ENCODE results near the gene NIN. TPM values are rescaled to one million over a fixed set of nuclear protein-coding genes. Genes with fewer than 3 reads are reported as not detected.

The NIN gene
- total RNA-seq, 5 donors from 2014 or later (not counting 1 experiment from before 2014, with no cell fraction given) = 92.8 to 141 (median 106) TPM

DNA sequence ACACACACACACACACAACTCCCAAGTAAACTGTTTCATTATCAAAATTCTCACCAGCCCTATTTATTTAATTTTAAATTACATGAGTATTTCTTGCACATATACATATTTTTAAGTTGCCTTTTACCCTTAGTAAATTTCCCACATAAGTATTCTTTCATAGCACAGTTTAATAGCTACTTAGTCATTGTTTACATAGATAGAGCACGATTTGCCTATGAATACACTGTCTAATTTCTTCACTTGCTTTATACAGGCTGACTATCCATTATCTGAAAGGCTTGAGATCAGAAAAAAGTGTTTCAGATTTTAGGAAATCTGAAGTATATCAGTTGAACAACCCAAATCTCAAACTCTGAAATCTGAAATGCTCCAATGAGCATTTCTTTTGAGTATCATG lies 30.9 kb downstream of the NIN start:
- ATAC-seq (replicated peaks in 1 of 4) = no peak
- Histone ChIP-seq H3K27ac (ENCODE audit: low read length) (no peak overlapping the region), H3K27me3 (replicated peaks in 1 of 2; ENCODE audit: control insufficient read depth in 2 of 2, extremely low read depth in 1 of 2, insufficient read depth in 2 of 2, low read length in 1 of 2) (no peaks in the 10 kb centered on the region), H3K9me3 (no peaks in the 10 kb centered on the region), H3K4me1 (ENCODE audit: control insufficient read depth in 1 of 2, extremely low read depth in 1 of 2, insufficient read depth in 2 of 2, low read length in 2 of 2) (peaks cover 2 to 23% of the 10 kb centered on the region in 2 experiments), H3K36me3 (ENCODE audit: control insufficient read depth in 2 of 2, extremely low read depth in 1 of 2, insufficient read depth in 1 of 2, low read length in 1 of 2) (peaks cover 9 to 37% of the 10 kb centered on the region in 2 donors), H3K4me3 (ENCODE audit: control insufficient read depth in 1 of 2, extremely low read depth in 1 of 2, low read length in 1 of 2) (no peak overlapping the region)
- no CpG with 5 or more reads among the region's 1 CpG for WGBS (ENCODE audit: insufficient coverage)
- CTCF ChIA-PET = interaction anchor here in 1 of 2 donors (0.9 kb wide), 1 partner anchor 32 kb away, joined by 4 read pairs; no protein-coding TSS in a partner anchor
- H3K9me3 Mint-ChIP-seq = no peaks in the 10 kb centered on the region
- POLR2A ChIA-PET = interaction anchor here (0.5 to 0.6 kb wide), 3 partner anchors 9 to 127 kb away, joined by 3 read pairs; no protein-coding TSS in a partner anchor
- no peak overlapping the region for H3K27ac Mint-ChIP-seq
- H3K36me3 Mint-ChIP-seq = peaks cover 48% of the 10 kb centered on the region
- H3K4me3 Mint-ChIP-seq = no peak overlapping the region
- H3K4me1 Mint-ChIP-seq = peaks cover 52 to 62% (median 56%) of the 10 kb centered on the region in 3 donors
- no peaks in the 10 kb centered on the region for H3K27me3 Mint-ChIP-seq
- no peak for DNase-seq

DNA sequence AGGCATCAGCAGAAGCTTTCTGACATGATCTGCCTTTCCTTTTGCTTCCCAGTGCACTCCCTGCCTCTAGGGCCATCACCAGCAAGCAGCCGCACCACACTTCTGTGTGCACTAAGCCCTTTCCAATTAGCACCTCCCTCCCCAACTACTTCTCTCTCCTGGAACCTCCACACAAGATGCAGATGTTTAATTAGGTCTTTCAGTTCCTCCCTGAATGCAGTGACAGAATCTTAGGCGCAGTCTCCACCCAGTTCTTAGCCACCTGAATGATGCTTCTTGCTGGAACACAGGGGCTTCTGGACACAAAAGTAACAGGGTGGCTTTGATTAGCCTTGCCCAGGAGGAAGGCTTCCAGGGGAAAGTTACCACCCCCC lies 32.9 kb downstream of the NIN start:
- Histone ChIP-seq H3K9me3 (no peaks in the 10 kb centered on the region), H3K27ac (ENCODE audit: low read length) (no peak overlapping the region), H3K27me3 (replicated peaks in 1 of 2; ENCODE audit: control insufficient read depth in 2 of 2, extremely low read depth in 1 of 2, insufficient read depth in 2 of 2, low read length in 1 of 2) (no peaks in the 10 kb centered on the region), H3K4me3 (ENCODE audit: control insufficient read depth in 1 of 2, extremely low read depth in 1 of 2, low read length in 1 of 2) (no peak overlapping the region), H3K36me3 (ENCODE audit: control insufficient read depth in 2 of 2, extremely low read depth in 1 of 2, insufficient read depth in 1 of 2, low read length in 1 of 2) (peaks cover 9 to 21% of the 10 kb centered on the region in 2 donors), H3K4me1 (ENCODE audit: control insufficient read depth in 1 of 2, extremely low read depth in 1 of 2, insufficient read depth in 2 of 2, low read length in 2 of 2) (peaks cover 14 to 20% of the 10 kb centered on the region in 2 experiments)
- Mint-ChIP-seq H3K27me3 (no peaks in the 10 kb centered on the region), H3K4me3 (no peak overlapping the region), H3K4me1 (peaks cover 57 to 67% (median 60%) of the 10 kb centered on the region in 3 donors), H3K27ac (peak overlapping the region; percentile 40 to 46), H3K36me3 (peaks cover 29% of the 10 kb centered on the region), H3K9me3 (no peaks in the 10 kb centered on the region)
- POLR2A ChIA-PET = interaction anchor here in 1 of 2 donors (0.6 kb wide), 1 partner anchor 32 kb away, joined by 6 read pairs; no protein-coding TSS in a partner anchor
- CTCF ChIA-PET = no interaction called here
- 100% methylated on average over 2 of the region's 2 CpGs for WGBS (ENCODE audit: insufficient coverage)
- ATAC-seq (replicated peaks in 1 of 4) (no peak), DNase-seq (no peak)

DNA sequence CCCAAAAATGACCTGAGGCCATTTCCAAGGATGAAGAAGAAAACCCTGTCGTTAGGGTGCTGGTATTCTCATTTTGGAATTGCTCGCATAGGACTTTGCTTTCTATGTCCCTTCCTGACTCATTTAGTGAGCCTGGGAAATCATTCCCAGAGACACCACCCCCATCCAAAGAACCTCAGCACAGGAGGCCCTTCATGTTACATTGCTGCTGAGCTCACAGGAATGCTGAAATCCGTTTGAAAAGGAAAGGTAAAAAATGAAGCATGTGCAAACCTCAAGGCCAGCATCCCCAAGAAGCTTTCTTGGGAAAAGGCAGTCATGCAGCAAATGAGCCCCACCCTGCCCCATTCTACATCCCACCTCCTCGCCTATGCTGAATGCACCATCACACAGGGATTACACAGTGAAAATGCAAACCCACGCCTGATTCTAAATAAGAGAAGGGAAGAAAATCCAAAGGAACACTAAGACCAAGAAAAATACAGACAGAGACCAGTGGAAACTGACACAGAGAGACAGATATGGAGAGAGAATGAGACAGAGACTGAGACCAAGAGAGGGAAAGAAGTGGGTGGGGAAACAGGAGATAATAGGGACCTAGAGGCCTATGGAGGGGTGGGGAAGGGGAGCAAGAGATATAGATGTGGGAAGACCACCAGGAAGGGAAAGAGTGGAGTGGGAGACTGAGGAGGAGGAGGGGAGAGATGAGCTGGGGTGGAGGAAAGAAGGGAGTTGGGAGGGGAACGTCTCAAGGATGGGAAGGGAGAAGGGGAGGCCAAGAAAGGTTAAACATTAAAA lies 33.5 kb downstream of the NIN start:
- Mint-ChIP-seq H3K27ac (peak overlapping the region in 1 of 2 donors; percentile 40), H3K27me3 (no peaks in the 10 kb centered on the region), H3K4me1 (peaks cover 63 to 71% (median 64%) of the 10 kb centered on the region in 3 donors), H3K36me3 (peaks cover 29% of the 10 kb centered on the region), H3K4me3 (no peak overlapping the region), H3K9me3 (no peaks in the 10 kb centered on the region)
- ChIA-PET CTCF (interaction anchor here in 1 of 2 donors (1.6 to 2.3 kb wide), 2 partner anchors 15 to 63 kb away, joined by 3 to 7 read pairs; no protein-coding TSS in a partner anchor), POLR2A (interaction anchor here in 1 of 2 donors (0.5 to 0.6 kb wide), 2 partner anchors 23 to 32 kb away, joined by 3 to 6 read pairs; no protein-coding TSS in a partner anchor)
- ATAC-seq (replicated peaks in 1 of 4) (no peak), DNase-seq (no peak)
- whole genome bisulfite sequencing (ENCODE audit: insufficient coverage) = 100% methylated on average over 1 of the region's 6 CpGs
- H3K27ac ChIP-seq (ENCODE audit: low read length) = no peak overlapping the region
- H3K9me3 ChIP-seq = no peaks in the 10 kb centered on the region
- H3K27me3 ChIP-seq (replicated peaks in 1 of 2; ENCODE audit: control insufficient read depth in 2 of 2, extremely low read depth in 1 of 2, insufficient read depth in 2 of 2, low read length in 1 of 2) = no peaks in the 10 kb centered on the region
- H3K36me3 ChIP-seq (ENCODE audit: control insufficient read depth in 2 of 2, extremely low read depth in 1 of 2, insufficient read depth in 1 of 2, low read length in 1 of 2) = peaks cover 9 to 20% of the 10 kb centered on the region in 2 donors
- peaks cover 20 to 26% of the 10 kb centered on the region in 2 experiments for H3K4me1 ChIP-seq (ENCODE audit: control insufficient read depth in 1 of 2, extremely low read depth in 1 of 2, insufficient read depth in 2 of 2, low read length in 2 of 2)
- no peak overlapping the region for H3K4me3 ChIP-seq (ENCODE audit: control insufficient read depth in 1 of 2, extremely low read depth in 1 of 2, low read length in 1 of 2)

DNA sequence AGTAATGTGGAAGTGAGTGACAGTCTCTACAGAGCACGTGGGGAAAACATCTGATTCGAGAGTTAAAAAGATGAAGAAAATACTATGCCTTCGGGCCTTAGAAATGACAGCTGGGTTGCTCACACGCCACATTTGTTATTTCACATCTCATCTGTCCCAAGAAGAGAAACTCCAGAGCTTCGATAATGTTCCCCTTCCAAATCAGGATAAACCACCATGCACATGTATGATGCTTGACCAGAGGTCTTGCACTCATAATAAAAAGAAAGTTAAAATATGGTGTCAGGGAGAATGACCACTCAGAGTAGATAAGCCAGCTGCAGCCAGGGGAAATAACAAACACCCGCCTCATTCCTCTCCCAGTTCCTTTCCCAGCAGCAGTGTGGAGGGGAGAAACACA lies 34.6 kb downstream of the NIN start:
- Histone ChIP-seq H3K27me3 (replicated peaks in 1 of 2; ENCODE audit: control insufficient read depth in 2 of 2, extremely low read depth in 1 of 2, insufficient read depth in 2 of 2, low read length in 1 of 2) (no peaks in the 10 kb centered on the region), H3K4me3 (ENCODE audit: control insufficient read depth in 1 of 2, extremely low read depth in 1 of 2, low read length in 1 of 2) (no peak overlapping the region), H3K9me3 (no peaks in the 10 kb centered on the region), H3K36me3 (ENCODE audit: control insufficient read depth in 2 of 2, extremely low read depth in 1 of 2, insufficient read depth in 1 of 2, low read length in 1 of 2) (peaks cover 9 to 19% of the 10 kb centered on the region in 2 donors), H3K4me1 (ENCODE audit: control insufficient read depth in 1 of 2, extremely low read depth in 1 of 2, insufficient read depth in 2 of 2, low read length in 2 of 2) (peaks cover 27 to 37% of the 10 kb centered on the region in 2 experiments), H3K27ac (ENCODE audit: low read length) (no peak overlapping the region)
- Mint-ChIP-seq H3K4me3 (no peak overlapping the region), H3K27ac (peak overlapping the region; percentile 53 to 81), H3K4me1 (peaks cover 69 to 74% (median 73%) of the 10 kb centered on the region in 3 donors), H3K27me3 (no peaks in the 10 kb centered on the region), H3K9me3 (no peaks in the 10 kb centered on the region), H3K36me3 (peaks cover 38% of the 10 kb centered on the region)
- WGBS (ENCODE audit: insufficient coverage) = 100% methylated on average over 2 of the region's 6 CpGs
- no peak for DNase-seq
- POLR2A ChIA-PET = no interaction called here
- CTCF ChIA-PET = interaction anchor here in 1 of 2 donors (1.6 to 2.3 kb wide), 2 partner anchors 16 to 64 kb away, joined by 3 to 7 read pairs; no protein-coding TSS in a partner anchor
- no peak for ATAC-seq (replicated peaks in 1 of 4)

DNA sequence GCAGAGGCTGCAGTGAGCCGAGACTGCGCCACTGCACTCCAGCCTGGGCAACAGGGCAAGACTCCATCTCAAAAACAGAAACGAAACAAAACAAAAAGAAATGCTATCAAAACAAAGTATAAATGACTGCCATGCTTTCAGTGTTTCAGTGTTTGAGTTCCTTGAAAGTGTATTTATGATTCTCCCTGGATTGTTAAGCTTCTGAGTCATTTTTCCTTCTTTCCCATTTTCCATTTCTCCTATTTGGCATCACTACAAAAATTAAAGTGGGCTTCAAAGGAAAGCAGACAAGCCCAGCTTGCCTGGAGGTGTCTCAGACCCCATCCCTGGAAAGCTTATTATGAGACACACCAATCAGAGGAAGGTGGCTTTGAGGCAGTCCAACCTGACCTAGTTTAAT lies 35.1 kb downstream of the NIN start:
- H3K27ac Mint-ChIP-seq = peak overlapping the region; percentile 51 to 81
- H3K36me3 ChIP-seq (ENCODE audit: control insufficient read depth in 2 of 2, extremely low read depth in 1 of 2, insufficient read depth in 1 of 2, low read length in 1 of 2) = peaks cover 9 to 17% of the 10 kb centered on the region in 2 donors
- no peak overlapping the region for H3K4me3 Mint-ChIP-seq
- H3K9me3 ChIP-seq = no peaks in the 10 kb centered on the region
- no CpG with 5 or more reads among the region's 3 CpGs for WGBS (ENCODE audit: insufficient coverage)
- ATAC-seq (replicated peaks in 1 of 4) (no peak), DNase-seq (no peak)
- H3K9me3 Mint-ChIP-seq = no peaks in the 10 kb centered on the region
- no peaks in the 10 kb centered on the region for H3K27me3 ChIP-seq (replicated peaks in 1 of 2; ENCODE audit: control insufficient read depth in 2 of 2, extremely low read depth in 1 of 2, insufficient read depth in 2 of 2, low read length in 1 of 2)
- H3K27me3 Mint-ChIP-seq = no peaks in the 10 kb centered on the region
- ChIA-PET POLR2A (interaction anchor here in 1 of 2 donors (0.6 kb wide), 1 partner anchor 1160 kb away, joined by 14 read pairs; no protein-coding TSS in a partner anchor), CTCF (interaction anchor here in 1 of 2 donors (2.3 kb wide), 1 partner anchor 64 kb away, joined by 7 read pairs; no protein-coding TSS in a partner anchor)
- H3K4me1 Mint-ChIP-seq = peaks cover 74 to 79% (median 78%) of the 10 kb centered on the region in 3 donors
- H3K36me3 Mint-ChIP-seq = peaks cover 40% of the 10 kb centered on the region
- H3K4me3 ChIP-seq (ENCODE audit: control insufficient read depth in 1 of 2, extremely low read depth in 1 of 2, low read length in 1 of 2) = no peak overlapping the region
- H3K27ac ChIP-seq (ENCODE audit: low read length) = no peak overlapping the region
- peaks cover 32 to 40% of the 10 kb centered on the region in 2 experiments for H3K4me1 ChIP-seq (ENCODE audit: control insufficient read depth in 1 of 2, extremely low read depth in 1 of 2, insufficient read depth in 2 of 2, low read length in 2 of 2)

DNA sequence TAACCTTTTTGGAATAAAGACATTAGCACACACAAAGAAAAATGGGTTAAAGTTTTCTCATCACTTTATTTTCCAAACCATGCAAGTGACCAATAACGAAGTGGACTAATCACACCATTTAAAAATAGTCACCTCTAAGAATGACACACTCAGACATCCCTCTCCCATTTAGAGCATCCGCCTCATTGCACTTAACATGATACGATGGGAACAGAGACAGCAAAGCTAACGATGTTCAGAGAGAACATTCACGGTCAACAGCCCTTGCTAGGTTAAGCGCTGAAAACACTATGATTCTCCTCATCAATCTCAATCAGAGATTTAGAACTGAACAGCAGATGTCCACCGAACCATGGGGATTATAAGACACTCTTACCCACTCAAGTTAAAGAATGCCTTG lies 35.8 kb downstream of the NIN start:
- Histone ChIP-seq H3K36me3 (ENCODE audit: control insufficient read depth in 2 of 2, extremely low read depth in 1 of 2, insufficient read depth in 1 of 2, low read length in 1 of 2) (peaks cover 9 to 16% of the 10 kb centered on the region in 2 donors), H3K27me3 (replicated peaks in 1 of 2; ENCODE audit: control insufficient read depth in 2 of 2, extremely low read depth in 1 of 2, insufficient read depth in 2 of 2, low read length in 1 of 2) (no peaks in the 10 kb centered on the region), H3K27ac (ENCODE audit: low read length) (no peak overlapping the region), H3K9me3 (no peaks in the 10 kb centered on the region), H3K4me1 (ENCODE audit: control insufficient read depth in 1 of 2, extremely low read depth in 1 of 2, insufficient read depth in 2 of 2, low read length in 2 of 2) (peaks cover 38 to 47% of the 10 kb centered on the region in 2 experiments), H3K4me3 (ENCODE audit: control insufficient read depth in 1 of 2, extremely low read depth in 1 of 2, low read length in 1 of 2) (no peak overlapping the region)
- no peak for ATAC-seq (replicated peaks in 1 of 4)
- ChIA-PET CTCF (interaction anchor here (0.6 to 5.7 kb wide), 5 partner anchors 17 to 480 kb away, joined by 3 to 57 read pairs (median 7); no protein-coding TSS in a partner anchor), POLR2A (interaction anchor here in 1 of 2 donors (0.6 kb wide), 1 partner anchor 633 kb away, joined by 3 read pairs; no protein-coding TSS in a partner anchor)
- no peaks in the 10 kb centered on the region for H3K27me3 Mint-ChIP-seq
- H3K9me3 Mint-ChIP-seq = no peaks in the 10 kb centered on the region
- H3K4me1 Mint-ChIP-seq = peaks cover 82 to 86% (median 83%) of the 10 kb centered on the region in 3 donors
- no peak for DNase-seq
- 98% methylated on average over 7 of the region's 7 CpGs for WGBS (ENCODE audit: insufficient coverage)
- peak overlapping the region; percentile 33 to 40 for H3K27ac Mint-ChIP-seq
- peaks cover 47% of the 10 kb centered on the region for H3K36me3 Mint-ChIP-seq
- no peak overlapping the region for H3K4me3 Mint-ChIP-seq
